DND-41 (cell line): ENCODE data around the gene RICTOR.

Experiments
- ATAC-seq: fragments of 200-7000 bp; cut with Tn5 transposase; 3 replicates; pipeline ENCODE4 v1.9.1; 2021; ENCODE audit warnings: low read depth; ENCODE audit not compliant: insufficient read depth
- DNase-seq: peaks from one replicate; pipeline ENCODE4 v3.0.0-alpha.2; 2020
- H2AFZ ChIP-seq: 2 replicates; pipeline ENCODE4 v1.6.0; 2012; ENCODE audit warnings: low read depth, low read length
- H3K27ac ChIP-seq: 2 replicates; pipeline ENCODE4 v1.5.1; 2012; ENCODE audit warnings: low read length, inconsistent platforms
- H3K27me3 ChIP-seq: fragments of 200-600 bp; sonication (generic); 2 replicates; pipeline ENCODE4 v1.6.0; 2012; ENCODE audit warnings: low read length, mild to moderate bottlenecking, inconsistent platforms; ENCODE audit not compliant: insufficient read depth, poor library complexity
- H3K36me3 ChIP-seq: 2 replicates; pipeline ENCODE4 v1.5.1; 2012; ENCODE audit warnings: low read length, inconsistent platforms; ENCODE audit not compliant: insufficient read depth
- H3K4me1 ChIP-seq: 2 replicates; pipeline ENCODE4 v1.5.1; 2012; ENCODE audit warnings: mild to moderate bottlenecking, low read length; ENCODE audit not compliant: insufficient read depth
- H3K4me2 ChIP-seq: 2 replicates; pipeline ENCODE4 v1.6.0; 2012; ENCODE audit warnings: mild to moderate bottlenecking, moderate library complexity, low read length, inconsistent platforms; ENCODE audit not compliant: insufficient read depth
- H3K4me3 ChIP-seq, 2 experiments: fragments of 200-600 bp in 1 of 2; shearing (Covaris generic) in 1 of 2; 2 replicates each; pipeline ENCODE4 v1.5.1; 2012 to 2016; ENCODE audit warnings: inconsistent platforms in 2 of 2, low read length in 2 of 2, mild to moderate bottlenecking in 2 of 2, low read depth in 1 of 2, moderate library complexity in 1 of 2
- H3K79me2 ChIP-seq: 2 replicates; pipeline ENCODE4 v1.6.0; 2012; ENCODE audit warnings: low read length, inconsistent platforms; ENCODE audit not compliant: insufficient read depth
- H3K9ac ChIP-seq: 2 replicates; pipeline ENCODE4 v1.6.0; 2012; ENCODE audit warnings: low read depth, mild to moderate bottlenecking, inconsistent platforms, low read length, moderate library complexity
- H3K9me3 ChIP-seq: 2 replicates; pipeline ENCODE4 v1.5.1; 2012; ENCODE audit warnings: low read length, moderate library complexity, mild to moderate bottlenecking, inconsistent platforms; ENCODE audit not compliant: insufficient read depth, severe bottlenecking
- H4K20me1 ChIP-seq: 2 replicates; pipeline ENCODE4 v1.6.0; 2012; ENCODE audit warnings: low read length; ENCODE audit not compliant: insufficient read depth
- CTCF ChIP-seq: IDR thresholded peaks from 2 replicates; pipeline ENCODE4 v1.5.1; 2012; ENCODE audit warnings: borderline replicate concordance, low read length, moderate library complexity, mild to moderate bottlenecking; ENCODE audit not compliant: poor library complexity, severe bottlenecking; ENCODE audit errors: extremely low read depth
- EZH2 ChIP-seq: IDR thresholded peaks from 3 replicates; pipeline ENCODE4 v1.6.1; 2012; ENCODE audit warnings: borderline replicate concordance, low read depth, mild to moderate bottlenecking, moderate library complexity, low read length, inconsistent platforms; ENCODE audit not compliant: severe bottlenecking

Gene RICTOR

GRCh38 chr5:39080168-39080567 lies 6.0 kb upstream of the RICTOR start:
- Histone ChIP-seq H3K79me2 (no peaks in the 10 kb centered on the region), H3K9ac (no peak overlapping the region), H3K9me3 (no peaks in the 10 kb centered on the region), H3K4me1 (peaks cover 22% of the 10 kb centered on the region; the same call in 1 of the 2 replicates), H3K27me3 (no peaks in the 10 kb centered on the region), H3K4me3 (no peak overlapping the region), H4K20me1 (no peaks in the 10 kb centered on the region), H2AFZ (no peak overlapping the region), H3K27ac (no peak overlapping the region), H3K36me3 (no peaks in the 10 kb centered on the region), H3K4me2 (no peak overlapping the region)
- DNase-seq (no peak), ATAC-seq (no peak)
- no peak for TF ChIP-seq CTCF

- H3K27ac ChIP-seq: no peak overlapping the region
- H3K36me3 ChIP-seq: no peaks in the 10 kb centered on the region
- no peak overlapping the region for H3K9ac ChIP-seq
- no peak overlapping the region for H3K4me2 ChIP-seq
- no peaks in the 10 kb centered on the region for H4K20me1 ChIP-seq
- DNase-seq (no peak), ATAC-seq (no peak)
- H3K4me3 ChIP-seq: no peak overlapping the region
- peaks cover 23% of the 10 kb centered on the region; the same call in 1 of the 2 replicates for H3K4me1 ChIP-seq
- peaks cover 7% of the 10 kb centered on the region for H3K79me2 ChIP-seq
- H3K27me3 ChIP-seq: no peaks in the 10 kb centered on the region
- no peak overlapping the region for H2AFZ ChIP-seq
- no peak for TF ChIP-seq CTCF
- no peak for TF ChIP-seq EZH2
- no peaks in the 10 kb centered on the region for H3K9me3 ChIP-seq
Measured at GRCh38 chr5:39079147-39079546, 4.9 kb upstream of the RICTOR start.

GRCh38 chr5:39076757-39077728 lies 2.8 kb upstream of the RICTOR start:
- Histone ChIP-seq H3K27me3 (no peaks in the 10 kb centered on the region), H3K9ac (no peak overlapping the region), H3K4me2 (no peak overlapping the region), H3K4me1 (peaks cover 36% of the 10 kb centered on the region), H3K9me3 (no peaks in the 10 kb centered on the region), H3K4me3 (no peak overlapping the region), H4K20me1 (peaks cover 11% of the 10 kb centered on the region), H3K79me2 (peaks cover 28% of the 10 kb centered on the region), H3K27ac (no peak overlapping the region), H2AFZ (no peak overlapping the region), H3K36me3 (peaks cover 10% of the 10 kb centered on the region)
- no peak for ATAC-seq
- DNase-seq: no peak
- TF ChIP-seq CTCF: no peak
- no peak for TF ChIP-seq EZH2
